Tibial nerve (tissue), 3 donors: Measurements from ENCODE around the gene PLEKHA6.

Experiments used
- CTCF ChIP-seq, 5 experiments: fragments of 200-600 bp in 3 of 5; fragments of 450-650 bp in 2 of 5; sonication (generic) in 3 of 5; IDR thresholded peaks; one replicate each; pipeline ENCODE4 v1.5.1; 2016 to 2019; ENCODE audit warnings: antibody characterized with exemption in 5 of 5, mild to moderate bottlenecking in 3 of 5, moderate library complexity in 2 of 5
- POLR2A ChIP-seq, 2 donors: fragments of 450-650 bp; IDR thresholded peaks; one replicate each; pipeline ENCODE4 v1.6.1; 2017; ENCODE audit warnings: antibody characterized with exemption in 2 of 2, mild to moderate bottlenecking in 2 of 2, moderate library complexity in 2 of 2

- TF ChIP-seq CTCF (IDR thresholded peaks at IDR 0.05): no peak
- no peak for TF ChIP-seq POLR2A (IDR thresholded peaks at IDR 0.05)
Observed at GRCh38 chr1:204335085-204335484, 24.6 kb downstream of the PLEKHA6 start.
